NT2/D1 (cell line): Measurements from ENCODE around the gene TBC1D9.

ENCODE experiments used
- DNase-seq: peaks from one replicate; pipeline ENCODE4 v3.0.0-alpha.2; 2011; ENCODE audit warnings: low read depth, low spot score
- H3K27me3 ChIP-seq: 2 replicates; pipeline ENCODE4 v1.6.0; 2011; ENCODE audit warnings: mild to moderate bottlenecking; ENCODE audit not compliant: insufficient read length, insufficient read depth
- H3K36me3 ChIP-seq: 2 replicates; pipeline ENCODE4 v1.6.1; 2011; ENCODE audit warnings: mild to moderate bottlenecking, low read length, mixed read lengths; ENCODE audit not compliant: insufficient read depth, insufficient read length
- H3K4me1 ChIP-seq: 2 replicates; pipeline ENCODE4 v1.5.1; 2011; ENCODE audit not compliant: insufficient read depth, insufficient read length
- H3K4me3 ChIP-seq: 2 replicates; pipeline ENCODE4 v1.5.1; 2011; ENCODE audit warnings: low read depth; ENCODE audit not compliant: insufficient read length
- H3K9ac ChIP-seq: 2 replicates; pipeline ENCODE4 v1.6.0; 2011; ENCODE audit warnings: low read depth; ENCODE audit not compliant: insufficient read length
- H3K9me3 ChIP-seq: 2 replicates; pipeline ENCODE4 v1.5.1; 2011; ENCODE audit warnings: mild to moderate bottlenecking, low read length; ENCODE audit not compliant: insufficient read depth
- SUZ12 ChIP-seq: IDR thresholded peaks from 2 replicates; pipeline ENCODE4 v1.6.1; 2011; ENCODE audit not compliant: insufficient read length, insufficient read depth; ENCODE audit errors: extremely low read depth
- YY1 ChIP-seq: IDR thresholded peaks from 2 replicates; pipeline ENCODE4 v1.6.1; 2011; ENCODE audit not compliant: insufficient read length, insufficient read depth
- ZNF274 ChIP-seq: IDR thresholded peaks from 2 replicates; pipeline ENCODE4 v1.6.1; 2011; ENCODE audit warnings: mild to moderate bottlenecking, low read depth, low read length

The TBC1D9 gene

DNA sequence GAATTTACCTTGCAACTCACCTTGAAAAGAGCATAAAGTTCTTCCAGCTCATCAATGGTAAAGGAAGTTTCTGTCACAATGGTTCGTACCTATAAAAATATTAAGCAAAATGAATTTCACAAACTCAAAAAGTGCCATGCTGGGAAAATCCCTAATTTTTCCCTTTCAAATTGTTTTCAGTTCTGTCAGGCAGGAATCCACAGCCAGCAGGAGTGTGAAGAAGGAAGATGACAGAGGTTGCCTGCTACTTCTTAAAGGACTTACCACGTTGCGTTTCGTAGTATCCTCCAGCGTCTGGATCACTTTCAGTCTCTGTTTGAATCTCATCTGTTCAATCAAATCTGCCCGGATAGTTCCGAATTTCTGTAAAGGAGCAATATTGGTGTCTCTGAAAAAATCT lies 117.1 kb downstream of the TBC1D9 start:
- H3K9ac ChIP-seq, result no peak overlapping the region
- no peak for DNase-seq
- no peaks in the 10 kb centered on the region for H3K27me3 ChIP-seq
- TF ChIP-seq SUZ12, result no peak
- no peak overlapping the region for H3K4me3 ChIP-seq
- no peaks in the 10 kb centered on the region for H3K9me3 ChIP-seq
- no peaks in the 10 kb centered on the region for H3K36me3 ChIP-seq
- H3K4me1 ChIP-seq, result no peaks in the 10 kb centered on the region

DNA sequence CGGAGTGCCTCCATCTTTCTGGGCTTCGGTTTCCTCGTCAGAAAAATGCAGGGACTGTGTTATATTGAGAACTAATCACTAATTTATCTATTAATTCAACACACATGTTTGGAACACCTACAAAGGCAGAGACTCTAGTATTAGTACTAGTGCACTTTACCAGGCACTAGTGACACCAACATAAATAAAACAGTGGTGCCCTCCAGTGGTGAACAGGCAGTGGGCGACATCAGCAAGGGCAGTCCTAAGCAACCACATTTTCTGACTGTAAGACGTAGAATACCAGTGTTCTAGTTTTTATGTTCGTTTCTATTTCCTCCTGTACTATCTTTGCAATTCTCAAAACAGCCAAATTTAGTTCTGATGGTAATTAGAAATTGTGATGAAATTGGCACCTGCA lies 118.3 kb downstream of the TBC1D9 start:
- H3K4me1 ChIP-seq, result no peaks in the 10 kb centered on the region
- TF ChIP-seq YY1 (no peak), ZNF274 (no peak), SUZ12 (no peak)

DNA sequence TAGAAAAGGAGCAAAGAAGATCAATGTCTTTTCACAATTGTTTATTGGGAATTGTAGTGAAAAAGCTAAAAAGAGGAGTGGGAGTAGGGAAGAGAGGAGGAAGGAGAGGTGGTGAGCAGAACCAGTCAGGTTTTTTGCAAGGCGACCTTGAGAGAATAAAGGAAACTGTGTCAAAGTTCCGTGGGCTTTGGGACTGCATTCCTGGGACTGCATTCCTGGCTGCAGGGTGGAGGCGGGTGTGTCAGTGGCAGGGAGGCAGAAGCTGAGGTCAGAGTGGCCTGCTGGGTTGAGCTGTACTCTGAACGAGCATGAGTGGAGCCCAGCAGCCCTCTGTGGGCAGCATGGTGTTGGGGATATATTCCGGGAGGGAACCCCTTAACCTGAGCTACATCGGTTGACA lies 120.6 kb downstream of the TBC1D9 start:
- TF ChIP-seq ZNF274 (no peak), SUZ12 (no peak), YY1 (no peak)
- Histone ChIP-seq H3K36me3 (no peaks in the 10 kb centered on the region), H3K4me3 (no peak overlapping the region), H3K9ac (peak overlapping the region; percentile 8), H3K4me1 (no peaks in the 10 kb centered on the region), H3K9me3 (no peaks in the 10 kb centered on the region), H3K27me3 (no peaks in the 10 kb centered on the region)
- DNase-seq, result no peak

More for the DNA sequence above, 118.3 kb downstream of the TBC1D9 start:
- H3K27me3 ChIP-seq, result no peaks in the 10 kb centered on the region
- no peak for DNase-seq
- no peak overlapping the region for H3K9ac ChIP-seq
- H3K4me3 ChIP-seq, result no peak overlapping the region
- H3K36me3 ChIP-seq, result no peaks in the 10 kb centered on the region
- H3K9me3 ChIP-seq, result no peaks in the 10 kb centered on the region

DNA sequence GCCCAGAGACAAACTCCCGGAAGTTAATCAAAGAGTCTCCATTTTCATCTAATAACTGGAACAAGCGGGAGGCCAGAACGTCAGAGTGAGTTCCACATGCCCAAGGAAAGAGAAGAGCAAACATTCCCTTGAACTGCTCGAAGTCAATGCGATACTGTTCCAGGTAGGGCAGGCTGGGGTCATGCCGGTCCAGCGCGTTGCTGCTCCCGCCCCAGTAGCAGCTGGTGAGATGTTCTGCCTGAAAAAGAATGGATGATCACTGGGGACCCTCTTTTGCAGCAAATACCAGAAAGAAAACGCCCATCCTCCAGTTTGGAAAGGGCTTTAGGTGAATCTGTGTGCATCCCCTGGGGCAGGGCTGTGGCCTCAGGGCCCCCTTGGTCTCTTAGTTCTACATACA lies 122.2 kb downstream of the TBC1D9 start:
- Histone ChIP-seq H3K36me3 (no peaks in the 10 kb centered on the region), H3K9ac (no peak overlapping the region), H3K4me3 (no peak overlapping the region), H3K9me3 (no peaks in the 10 kb centered on the region), H3K4me1 (no peaks in the 10 kb centered on the region), H3K27me3 (no peaks in the 10 kb centered on the region)
- no peak for TF ChIP-seq SUZ12
- no peak for TF ChIP-seq ZNF274
- no peak for TF ChIP-seq YY1
- no peak for DNase-seq

DNA sequence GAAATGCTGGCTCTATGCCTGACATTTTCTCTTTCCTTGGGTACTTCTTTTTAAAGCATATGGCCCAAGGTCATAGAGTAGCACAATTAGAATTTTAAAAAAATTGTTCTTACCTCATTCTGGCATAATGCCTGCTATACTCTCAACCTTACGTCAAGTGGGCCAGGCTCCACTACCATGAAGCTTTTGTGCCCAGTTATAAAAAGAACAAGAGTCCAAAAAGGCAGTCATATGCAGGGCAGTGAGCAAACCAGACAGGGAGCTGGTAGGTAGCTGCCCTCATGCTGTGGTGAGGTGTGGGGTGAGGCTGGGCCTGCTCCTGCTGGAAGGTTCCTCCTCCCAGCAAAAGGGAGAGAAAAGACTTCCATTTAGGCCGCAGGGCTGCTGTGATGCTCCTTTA lies 123.1 kb downstream of the TBC1D9 start:
- Histone ChIP-seq H3K9me3 (no peaks in the 10 kb centered on the region), H3K9ac (no peak overlapping the region), H3K27me3 (no peaks in the 10 kb centered on the region), H3K4me1 (no peaks in the 10 kb centered on the region), H3K36me3 (no peaks in the 10 kb centered on the region), H3K4me3 (no peak overlapping the region)
- no peak for DNase-seq
- TF ChIP-seq YY1, result no peak

DNA sequence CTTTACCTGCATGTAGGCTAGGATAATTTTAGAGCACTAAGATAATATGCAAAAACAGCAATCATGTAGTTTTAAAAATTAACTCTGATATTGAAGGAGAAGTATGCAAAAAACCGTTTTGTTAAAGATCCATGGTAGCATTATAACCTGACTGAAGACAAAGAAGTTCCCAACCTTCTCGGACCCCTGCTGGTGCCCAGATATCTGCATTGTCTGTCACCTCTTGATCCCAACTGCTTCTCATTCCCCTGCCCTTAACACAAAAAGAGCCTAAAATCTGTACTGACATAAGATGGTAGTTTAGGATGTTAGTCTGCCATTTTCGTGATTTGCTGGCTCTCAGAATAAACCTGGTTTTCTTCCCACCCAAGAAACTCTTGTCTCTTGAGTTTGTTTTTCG lies 125.9 kb downstream of the TBC1D9 start:
- Histone ChIP-seq H3K4me1 (no peaks in the 10 kb centered on the region), H3K36me3 (no peaks in the 10 kb centered on the region), H3K4me3 (no peak overlapping the region), H3K9me3 (no peaks in the 10 kb centered on the region), H3K27me3 (no peaks in the 10 kb centered on the region), H3K9ac (no peak overlapping the region)
- DNase-seq, result no peak
- no peak for TF ChIP-seq ZNF274
- no peak for TF ChIP-seq YY1
- no peak for TF ChIP-seq SUZ12

DNA sequence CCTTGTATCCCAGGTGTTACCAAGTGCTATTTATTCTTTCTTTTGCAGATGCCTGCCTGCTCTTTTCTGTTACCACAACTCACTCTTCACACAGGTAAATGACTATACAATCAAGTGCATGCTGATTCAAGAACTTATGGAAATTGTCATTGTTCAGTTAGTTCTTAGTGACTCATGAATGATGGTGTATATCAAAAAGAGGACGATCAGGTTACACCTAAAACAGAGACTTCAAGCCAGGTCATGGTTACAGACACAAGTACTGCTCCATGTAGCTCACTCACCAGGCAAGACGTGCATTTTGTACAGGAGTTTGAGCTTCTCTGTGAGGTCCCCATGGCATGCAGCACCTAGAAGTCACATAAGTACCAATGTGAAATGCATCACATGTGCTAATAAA lies 128.2 kb downstream of the TBC1D9 start:
- no peaks in the 10 kb centered on the region for H3K27me3 ChIP-seq
- DNase-seq, result no peak
- no peaks in the 10 kb centered on the region for H3K9me3 ChIP-seq
- H3K36me3 ChIP-seq, result no peaks in the 10 kb centered on the region
- no peaks in the 10 kb centered on the region for H3K4me1 ChIP-seq
- no peak overlapping the region for H3K4me3 ChIP-seq
- H3K9ac ChIP-seq, result no peak overlapping the region
- TF ChIP-seq YY1 (no peak), SUZ12 (no peak), ZNF274 (no peak)

DNA sequence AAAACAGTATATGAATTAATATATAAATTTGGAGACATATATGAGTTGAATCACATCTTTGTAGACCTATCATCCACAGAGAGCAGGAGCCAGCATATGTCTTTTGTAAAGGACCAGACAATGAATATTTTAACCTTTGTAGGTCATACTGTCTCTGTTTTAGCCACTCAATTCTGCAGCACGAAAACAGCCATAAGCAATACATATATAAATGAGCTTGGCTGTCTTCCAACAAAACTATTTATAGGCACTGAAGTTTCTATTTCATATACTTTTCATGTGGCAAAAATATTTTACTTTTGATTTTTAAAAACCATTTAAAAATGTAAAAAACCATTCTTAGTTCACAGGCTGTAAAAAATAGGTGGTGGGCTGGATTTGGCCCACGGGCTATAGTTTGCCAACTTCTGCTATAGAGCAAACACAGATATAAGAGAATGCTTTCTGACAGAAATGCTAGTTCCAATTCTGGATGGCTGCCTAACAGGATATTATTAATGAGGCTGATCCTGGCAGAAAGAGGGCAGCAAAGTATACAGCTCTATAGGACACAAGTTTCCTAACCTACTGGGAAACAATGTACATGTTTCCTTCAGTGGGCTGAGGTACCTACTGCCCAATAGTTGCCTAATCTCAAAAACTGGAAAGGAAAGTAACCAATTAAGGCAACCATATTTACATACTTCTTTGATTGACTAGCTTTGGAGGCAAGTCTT lies 129.4 kb downstream of the TBC1D9 start:
- no peaks in the 10 kb centered on the region for H3K4me1 ChIP-seq
- TF ChIP-seq SUZ12, result no peak
- H3K27me3 ChIP-seq, result no peaks in the 10 kb centered on the region
- H3K9me3 ChIP-seq, result no peaks in the 10 kb centered on the region
- no peak for DNase-seq
- no peak overlapping the region for H3K4me3 ChIP-seq
- H3K36me3 ChIP-seq, result peaks cover 5% of the 10 kb centered on the region
- no peak overlapping the region for H3K9ac ChIP-seq
